GM18505 (cell line): ENCODE results near the gene C20orf204.

Experiments
- ATAC-seq: cut with Tn5 transposase; IDR thresholded peaks from one replicate; pipeline ENCODE4 v1.9.1; 2021; ENCODE audit not compliant: unreplicated experiment
- POLR2A ChIP-seq: IDR thresholded peaks from 4 replicates; pipeline ENCODE4 v1.6.1; 2011; ENCODE audit warnings: borderline replicate concordance; ENCODE audit not compliant: insufficient read depth, insufficient read length; ENCODE audit errors: extremely low read depth

Gene C20orf204

GRCh38 chr20:64035066-64035932, 683 bp upstream of the C20orf204 start:
- TF ChIP-seq POLR2A = no peak
- ATAC-seq = no peak

- ATAC-seq = no peak
- no peak for TF ChIP-seq POLR2A
Measured at GRCh38 chr20:64036346-64037198, 590 bp downstream of the C20orf204 start.

- TF ChIP-seq POLR2A = no peak
- ATAC-seq = no peak
Measured at GRCh38 chr20:64037199-64037497, 1.2 kb downstream of the C20orf204 start.

- ATAC-seq = no peak
Measured at GRCh38 chr20:64037498-64038213, 1.7 kb downstream of the C20orf204 start.

DNA sequence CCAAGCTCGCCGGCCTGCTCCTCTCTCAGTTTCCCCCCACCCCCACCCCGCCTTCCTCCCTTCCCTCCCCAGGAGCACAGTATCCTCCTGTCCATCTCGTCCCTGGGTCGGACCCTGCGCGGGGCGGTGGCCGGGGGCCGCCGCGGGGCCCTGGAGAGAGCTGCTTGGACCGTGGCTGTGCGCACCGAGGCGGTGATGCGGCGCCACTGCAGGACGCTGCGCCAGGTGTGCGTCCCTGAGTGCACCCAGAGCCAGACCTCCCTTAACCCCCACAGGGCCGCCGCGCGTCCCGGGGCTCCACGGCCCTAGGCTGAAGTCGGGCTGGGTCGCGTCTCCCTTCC, 2.2 kb downstream of the C20orf204 start:
- TF ChIP-seq POLR2A = no peak
- ATAC-seq = peak; percentile 25

More at GRCh38 chr20:64037498-64038213, 1.7 kb downstream of the C20orf204 start:
- no peak for TF ChIP-seq POLR2A

DNA sequence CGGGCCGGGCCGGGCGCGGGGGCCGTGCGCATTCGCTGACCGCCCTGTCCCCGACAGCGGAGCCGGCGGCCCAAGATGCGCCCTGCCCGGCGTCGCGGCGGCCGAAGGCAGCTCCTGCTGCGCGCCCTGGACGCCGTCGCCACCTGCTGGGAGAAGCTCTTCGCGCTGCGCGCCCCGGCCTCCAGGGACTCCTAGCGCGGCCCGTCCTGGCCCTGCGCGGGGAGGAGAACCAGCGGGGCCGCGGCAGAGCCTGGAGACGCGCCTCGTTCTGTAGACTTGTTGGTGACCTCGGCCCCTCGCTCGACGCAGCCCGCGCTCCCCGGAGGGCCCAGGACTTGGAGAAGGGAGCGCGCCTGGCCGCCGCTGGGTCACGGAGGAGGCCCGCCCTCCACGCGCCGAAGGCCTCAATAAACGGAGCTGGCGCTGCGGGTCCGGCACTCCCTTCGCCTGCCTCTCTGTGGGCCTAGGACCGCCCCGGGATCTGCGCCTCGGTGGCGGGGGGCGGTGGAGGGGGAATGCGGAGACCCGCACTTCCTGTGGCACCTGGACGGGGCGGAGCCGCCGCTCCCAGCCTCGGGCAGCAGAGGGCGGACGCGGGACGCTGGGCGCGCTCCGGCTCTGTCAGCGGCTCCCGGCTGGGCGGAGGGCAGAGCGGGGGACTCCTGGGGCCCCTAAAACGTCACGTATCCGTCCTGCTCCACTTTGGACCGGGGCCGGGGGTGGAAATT, 2.7 kb downstream of the C20orf204 start:
- no peak for TF ChIP-seq POLR2A
- ATAC-seq = peak; percentile 51

DNA sequence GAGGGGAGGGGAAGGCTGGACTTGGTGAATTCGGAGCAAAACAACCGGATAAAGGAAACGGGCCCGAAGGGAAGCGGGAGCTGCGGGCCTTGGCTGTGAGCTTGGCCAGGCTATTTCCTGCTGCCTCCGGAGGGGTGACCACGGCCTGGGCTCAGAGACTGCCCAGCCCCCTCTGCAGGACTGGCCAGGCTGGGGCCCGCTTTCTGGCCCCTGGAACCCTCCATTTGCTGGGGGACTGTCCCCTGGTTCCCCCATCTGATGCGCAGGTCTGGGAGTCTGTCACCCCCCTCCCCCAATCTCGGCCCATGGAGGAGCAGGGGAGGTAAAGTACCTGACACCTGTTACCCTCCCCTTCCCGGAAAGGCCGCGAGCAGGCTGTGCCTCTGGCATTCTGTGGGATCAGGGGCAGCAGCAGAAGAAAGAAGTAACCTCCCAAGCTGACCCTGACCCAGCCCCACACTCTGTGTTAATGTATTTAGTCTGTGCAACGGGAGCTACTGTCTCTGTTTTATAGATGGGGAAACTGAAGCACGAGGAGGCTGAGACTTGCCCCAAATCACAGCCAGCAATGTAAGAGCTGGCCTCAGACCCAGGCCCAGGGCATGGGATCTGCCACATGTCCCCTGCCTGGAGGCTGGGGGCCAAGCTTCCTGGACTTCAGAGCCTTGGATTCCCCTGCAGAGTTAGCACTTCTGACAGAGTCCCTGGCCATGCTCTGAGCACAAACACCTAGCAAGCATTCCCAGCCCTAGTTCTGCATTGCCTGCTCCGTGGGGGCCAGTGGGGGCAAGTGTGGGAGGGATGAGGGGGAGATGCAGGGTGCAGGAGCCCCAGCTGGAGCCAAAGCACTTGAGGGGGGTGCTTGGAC, 3.5 kb downstream of the C20orf204 start:
- ATAC-seq = no peak

DNA sequence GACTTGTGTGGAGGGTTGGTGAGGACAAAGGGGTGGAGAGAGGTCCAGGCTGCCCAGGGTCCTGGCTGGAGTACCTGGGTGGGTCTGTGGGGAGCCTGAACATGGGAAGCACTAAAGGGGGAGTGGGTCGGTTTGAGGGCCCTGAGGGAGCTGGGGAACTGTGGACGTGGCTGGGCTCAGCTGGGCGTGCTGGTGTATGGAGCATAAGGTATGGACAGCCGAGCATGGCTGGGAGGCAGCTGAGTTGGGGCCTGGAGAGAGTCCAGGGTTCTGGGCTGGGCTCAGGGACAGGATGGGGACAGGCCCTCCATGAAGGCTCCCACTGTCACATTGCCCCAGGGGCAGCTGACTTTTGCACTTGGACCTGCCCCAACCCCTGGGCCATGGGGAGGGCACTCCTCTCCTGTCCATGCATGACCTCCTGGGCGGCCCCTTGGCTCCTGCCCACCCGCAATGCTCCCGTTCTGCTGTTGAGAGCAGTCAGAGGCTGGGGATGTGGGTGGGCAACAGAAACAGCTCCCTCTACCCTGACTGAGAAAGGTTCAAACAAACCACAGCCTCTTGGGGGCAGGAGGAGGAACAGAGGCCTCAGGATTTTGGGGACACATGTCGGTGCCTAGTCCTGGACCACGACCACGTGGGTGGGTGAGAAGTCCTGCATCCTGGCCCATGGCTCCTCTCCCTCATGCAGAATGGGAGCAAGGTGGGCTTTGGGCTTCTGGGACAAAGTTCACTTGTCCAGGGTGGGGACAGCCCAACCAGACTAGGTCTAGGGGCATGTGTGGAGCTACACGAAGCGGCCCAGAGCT, 4.5 kb downstream of the C20orf204 start:
- no peak for TF ChIP-seq POLR2A
- no peak for ATAC-seq

More for the DNA sequence above, 3.5 kb downstream of the C20orf204 start:
- no peak for TF ChIP-seq POLR2A

GRCh38 chr20:64041040-64041780, 5.2 kb downstream of the C20orf204 start:
- no peak for TF ChIP-seq POLR2A
- ATAC-seq = no peak

DNA sequence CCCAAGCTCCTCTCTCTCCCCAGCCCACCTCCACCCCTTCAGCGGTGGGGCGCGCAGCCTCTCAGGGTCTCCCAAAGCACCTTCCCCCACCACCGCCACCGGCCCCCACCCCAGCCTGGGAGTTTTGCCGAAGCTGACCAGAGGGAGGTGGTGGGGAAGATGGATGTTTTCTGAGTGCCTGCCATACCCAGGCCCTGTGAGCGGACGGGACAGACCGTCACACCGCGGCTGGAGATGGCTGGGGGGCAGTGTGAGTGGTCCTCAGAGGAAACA, 5.7 kb downstream of the C20orf204 start:
- ATAC-seq = no peak
- no peak for TF ChIP-seq POLR2A
